ENCODE results near the gene VAV1.

DNA sequence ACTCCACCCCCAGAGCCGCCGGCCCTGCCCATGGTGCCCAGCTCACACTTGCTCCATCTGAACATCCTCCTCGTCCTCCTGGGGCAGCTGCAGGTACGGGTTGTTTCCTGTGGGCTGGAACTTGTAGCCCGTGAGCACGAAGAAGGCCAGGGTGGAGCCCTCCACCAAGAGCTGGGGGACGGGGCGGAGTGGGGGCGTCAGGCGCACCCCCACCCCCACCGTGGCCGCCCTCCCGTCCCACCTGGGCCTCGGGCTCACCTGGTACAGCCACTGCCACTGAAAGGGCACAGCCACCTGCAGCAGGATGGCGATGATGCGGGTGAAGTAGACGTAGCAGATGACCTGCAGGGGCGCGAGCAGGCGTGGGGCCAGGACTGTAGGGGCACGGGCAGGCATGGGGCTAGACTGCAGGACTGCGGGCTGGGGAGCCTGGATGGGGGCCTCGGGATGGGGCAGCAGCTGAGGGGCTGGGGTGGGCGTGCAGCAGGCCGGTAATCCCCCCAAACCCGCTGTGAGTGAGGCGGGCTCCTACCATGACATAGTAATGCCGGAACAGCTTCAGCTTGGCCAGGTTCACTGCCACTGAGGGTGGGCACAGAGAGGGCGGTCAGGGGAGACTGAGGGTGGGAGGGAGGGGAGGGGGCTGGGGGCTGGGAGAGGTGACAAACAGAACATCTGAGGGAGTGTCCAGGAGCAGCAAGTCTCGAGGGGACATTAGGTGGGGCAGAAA, 41.4 kb upstream of the VAV1 start:
- TF ChIP-seq CTCF (IDR thresholded peaks at IDR 0.05) (no peak), POLR2A (IDR thresholded peaks at IDR 0.05) (no peak), POLR2AphosphoS5 (IDR thresholded peaks at IDR 0.05) (no peak)
